ENCODE data around the gene MFAP2.

DNA sequence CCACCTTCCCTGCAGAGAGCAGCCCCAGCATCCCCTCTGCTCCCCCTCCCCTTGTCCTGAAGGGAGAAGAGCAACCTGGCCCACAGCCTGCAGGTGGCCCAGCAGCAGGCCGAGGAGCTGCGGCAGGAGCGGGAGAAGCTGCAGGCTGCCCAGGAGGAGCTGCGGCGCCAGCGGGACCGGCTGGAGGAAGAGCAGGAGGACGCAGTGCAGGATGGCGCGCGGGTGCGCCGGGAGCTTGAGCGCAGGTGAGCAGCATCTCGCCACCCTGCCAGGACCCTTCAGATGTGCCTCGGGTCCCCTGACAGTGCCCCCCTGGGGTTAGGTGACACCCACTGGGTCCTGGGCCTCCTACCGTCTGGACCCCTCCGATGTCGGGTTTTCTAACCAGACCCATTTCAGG, 36.4 kb downstream of the MFAP2 start:
- TF ChIP-seq, protein P1, sequence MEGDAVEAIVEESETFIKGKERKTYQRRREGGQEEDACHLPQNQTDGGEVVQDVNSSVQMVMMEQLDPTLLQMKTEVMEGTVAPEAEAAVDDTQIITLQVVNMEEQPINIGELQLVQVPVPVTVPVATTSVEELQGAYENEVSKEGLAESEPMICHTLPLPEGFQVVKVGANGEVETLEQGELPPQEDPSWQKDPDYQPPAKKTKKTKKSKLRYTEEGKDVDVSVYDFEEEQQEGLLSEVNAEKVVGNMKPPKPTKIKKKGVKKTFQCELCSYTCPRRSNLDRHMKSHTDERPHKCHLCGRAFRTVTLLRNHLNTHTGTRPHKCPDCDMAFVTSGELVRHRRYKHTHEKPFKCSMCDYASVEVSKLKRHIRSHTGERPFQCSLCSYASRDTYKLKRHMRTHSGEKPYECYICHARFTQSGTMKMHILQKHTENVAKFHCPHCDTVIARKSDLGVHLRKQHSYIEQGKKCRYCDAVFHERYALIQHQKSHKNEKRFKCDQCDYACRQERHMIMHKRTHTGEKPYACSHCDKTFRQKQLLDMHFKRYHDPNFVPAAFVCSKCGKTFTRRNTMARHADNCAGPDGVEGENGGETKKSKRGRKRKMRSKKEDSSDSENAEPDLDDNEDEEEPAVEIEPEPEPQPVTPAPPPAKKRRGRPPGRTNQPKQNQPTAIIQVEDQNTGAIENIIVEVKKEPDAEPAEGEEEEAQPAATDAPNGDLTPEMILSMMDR (conservative IDR thresholded peaks at IDR 0.05; ENCODE audit: low read depth in 2 of 2) = no peak
- TF ChIP-seq NANOG (IDR thresholded peaks at IDR 0.05; ENCODE audit: borderline replicate concordance) (no peak), EZH2 (IDR thresholded peaks at IDR 0.05; ENCODE audit: low read depth, unreplicated experiment) (no peak), CREB1 (CRISPR knock-in tag; IDR thresholded peaks at IDR 0.05; ENCODE audit: low read depth) (no peak), POLR2AphosphoS5 (IDR thresholded peaks at IDR 0.05; ENCODE audit: low read depth) (no peak), EZH2phosphoT487 (IDR thresholded peaks at IDR 0.05; ENCODE audit: unreplicated experiment) (no peak), JUNB (IDR thresholded peaks at IDR 0.05; ENCODE audit: unreplicated experiment) (no peak), STAT1 (IDR thresholded peaks at IDR 0.05; ENCODE audit: unreplicated experiment) (no peak), ZNF114 (CRISPR knock-in tag; IDR thresholded peaks at IDR 0.05) (no peak), ZNF331 (CRISPR knock-in tag; IDR thresholded peaks at IDR 0.05; ENCODE audit: low read depth) (no peak)
- TF ChIP-seq, protein P2, sequence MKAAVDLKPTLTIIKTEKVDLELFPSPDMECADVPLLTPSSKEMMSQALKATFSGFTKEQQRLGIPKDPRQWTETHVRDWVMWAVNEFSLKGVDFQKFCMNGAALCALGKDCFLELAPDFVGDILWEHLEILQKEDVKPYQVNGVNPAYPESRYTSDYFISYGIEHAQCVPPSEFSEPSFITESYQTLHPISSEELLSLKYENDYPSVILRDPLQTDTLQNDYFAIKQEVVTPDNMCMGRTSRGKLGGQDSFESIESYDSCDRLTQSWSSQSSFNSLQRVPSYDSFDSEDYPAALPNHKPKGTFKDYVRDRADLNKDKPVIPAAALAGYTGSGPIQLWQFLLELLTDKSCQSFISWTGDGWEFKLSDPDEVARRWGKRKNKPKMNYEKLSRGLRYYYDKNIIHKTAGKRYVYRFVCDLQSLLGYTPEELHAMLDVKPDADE (IDR thresholded peaks at IDR 0.05) = no peak
- TF ChIP-seq, protein P3, sequence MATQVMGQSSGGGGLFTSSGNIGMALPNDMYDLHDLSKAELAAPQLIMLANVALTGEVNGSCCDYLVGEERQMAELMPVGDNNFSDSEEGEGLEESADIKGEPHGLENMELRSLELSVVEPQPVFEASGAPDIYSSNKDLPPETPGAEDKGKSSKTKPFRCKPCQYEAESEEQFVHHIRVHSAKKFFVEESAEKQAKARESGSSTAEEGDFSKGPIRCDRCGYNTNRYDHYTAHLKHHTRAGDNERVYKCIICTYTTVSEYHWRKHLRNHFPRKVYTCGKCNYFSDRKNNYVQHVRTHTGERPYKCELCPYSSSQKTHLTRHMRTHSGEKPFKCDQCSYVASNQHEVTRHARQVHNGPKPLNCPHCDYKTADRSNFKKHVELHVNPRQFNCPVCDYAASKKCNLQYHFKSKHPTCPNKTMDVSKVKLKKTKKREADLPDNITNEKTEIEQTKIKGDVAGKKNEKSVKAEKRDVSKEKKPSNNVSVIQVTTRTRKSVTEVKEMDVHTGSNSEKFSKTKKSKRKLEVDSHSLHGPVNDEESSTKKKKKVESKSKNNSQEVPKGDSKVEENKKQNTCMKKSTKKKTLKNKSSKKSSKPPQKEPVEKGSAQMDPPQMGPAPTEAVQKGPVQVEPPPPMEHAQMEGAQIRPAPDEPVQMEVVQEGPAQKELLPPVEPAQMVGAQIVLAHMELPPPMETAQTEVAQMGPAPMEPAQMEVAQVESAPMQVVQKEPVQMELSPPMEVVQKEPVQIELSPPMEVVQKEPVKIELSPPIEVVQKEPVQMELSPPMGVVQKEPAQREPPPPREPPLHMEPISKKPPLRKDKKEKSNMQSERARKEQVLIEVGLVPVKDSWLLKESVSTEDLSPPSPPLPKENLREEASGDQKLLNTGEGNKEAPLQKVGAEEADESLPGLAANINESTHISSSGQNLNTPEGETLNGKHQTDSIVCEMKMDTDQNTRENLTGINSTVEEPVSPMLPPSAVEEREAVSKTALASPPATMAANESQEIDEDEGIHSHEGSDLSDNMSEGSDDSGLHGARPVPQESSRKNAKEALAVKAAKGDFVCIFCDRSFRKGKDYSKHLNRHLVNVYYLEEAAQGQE (IDR thresholded peaks at IDR 0.05; ENCODE audit: unreplicated experiment) = no peak
- TF ChIP-seq, protein P4, sequence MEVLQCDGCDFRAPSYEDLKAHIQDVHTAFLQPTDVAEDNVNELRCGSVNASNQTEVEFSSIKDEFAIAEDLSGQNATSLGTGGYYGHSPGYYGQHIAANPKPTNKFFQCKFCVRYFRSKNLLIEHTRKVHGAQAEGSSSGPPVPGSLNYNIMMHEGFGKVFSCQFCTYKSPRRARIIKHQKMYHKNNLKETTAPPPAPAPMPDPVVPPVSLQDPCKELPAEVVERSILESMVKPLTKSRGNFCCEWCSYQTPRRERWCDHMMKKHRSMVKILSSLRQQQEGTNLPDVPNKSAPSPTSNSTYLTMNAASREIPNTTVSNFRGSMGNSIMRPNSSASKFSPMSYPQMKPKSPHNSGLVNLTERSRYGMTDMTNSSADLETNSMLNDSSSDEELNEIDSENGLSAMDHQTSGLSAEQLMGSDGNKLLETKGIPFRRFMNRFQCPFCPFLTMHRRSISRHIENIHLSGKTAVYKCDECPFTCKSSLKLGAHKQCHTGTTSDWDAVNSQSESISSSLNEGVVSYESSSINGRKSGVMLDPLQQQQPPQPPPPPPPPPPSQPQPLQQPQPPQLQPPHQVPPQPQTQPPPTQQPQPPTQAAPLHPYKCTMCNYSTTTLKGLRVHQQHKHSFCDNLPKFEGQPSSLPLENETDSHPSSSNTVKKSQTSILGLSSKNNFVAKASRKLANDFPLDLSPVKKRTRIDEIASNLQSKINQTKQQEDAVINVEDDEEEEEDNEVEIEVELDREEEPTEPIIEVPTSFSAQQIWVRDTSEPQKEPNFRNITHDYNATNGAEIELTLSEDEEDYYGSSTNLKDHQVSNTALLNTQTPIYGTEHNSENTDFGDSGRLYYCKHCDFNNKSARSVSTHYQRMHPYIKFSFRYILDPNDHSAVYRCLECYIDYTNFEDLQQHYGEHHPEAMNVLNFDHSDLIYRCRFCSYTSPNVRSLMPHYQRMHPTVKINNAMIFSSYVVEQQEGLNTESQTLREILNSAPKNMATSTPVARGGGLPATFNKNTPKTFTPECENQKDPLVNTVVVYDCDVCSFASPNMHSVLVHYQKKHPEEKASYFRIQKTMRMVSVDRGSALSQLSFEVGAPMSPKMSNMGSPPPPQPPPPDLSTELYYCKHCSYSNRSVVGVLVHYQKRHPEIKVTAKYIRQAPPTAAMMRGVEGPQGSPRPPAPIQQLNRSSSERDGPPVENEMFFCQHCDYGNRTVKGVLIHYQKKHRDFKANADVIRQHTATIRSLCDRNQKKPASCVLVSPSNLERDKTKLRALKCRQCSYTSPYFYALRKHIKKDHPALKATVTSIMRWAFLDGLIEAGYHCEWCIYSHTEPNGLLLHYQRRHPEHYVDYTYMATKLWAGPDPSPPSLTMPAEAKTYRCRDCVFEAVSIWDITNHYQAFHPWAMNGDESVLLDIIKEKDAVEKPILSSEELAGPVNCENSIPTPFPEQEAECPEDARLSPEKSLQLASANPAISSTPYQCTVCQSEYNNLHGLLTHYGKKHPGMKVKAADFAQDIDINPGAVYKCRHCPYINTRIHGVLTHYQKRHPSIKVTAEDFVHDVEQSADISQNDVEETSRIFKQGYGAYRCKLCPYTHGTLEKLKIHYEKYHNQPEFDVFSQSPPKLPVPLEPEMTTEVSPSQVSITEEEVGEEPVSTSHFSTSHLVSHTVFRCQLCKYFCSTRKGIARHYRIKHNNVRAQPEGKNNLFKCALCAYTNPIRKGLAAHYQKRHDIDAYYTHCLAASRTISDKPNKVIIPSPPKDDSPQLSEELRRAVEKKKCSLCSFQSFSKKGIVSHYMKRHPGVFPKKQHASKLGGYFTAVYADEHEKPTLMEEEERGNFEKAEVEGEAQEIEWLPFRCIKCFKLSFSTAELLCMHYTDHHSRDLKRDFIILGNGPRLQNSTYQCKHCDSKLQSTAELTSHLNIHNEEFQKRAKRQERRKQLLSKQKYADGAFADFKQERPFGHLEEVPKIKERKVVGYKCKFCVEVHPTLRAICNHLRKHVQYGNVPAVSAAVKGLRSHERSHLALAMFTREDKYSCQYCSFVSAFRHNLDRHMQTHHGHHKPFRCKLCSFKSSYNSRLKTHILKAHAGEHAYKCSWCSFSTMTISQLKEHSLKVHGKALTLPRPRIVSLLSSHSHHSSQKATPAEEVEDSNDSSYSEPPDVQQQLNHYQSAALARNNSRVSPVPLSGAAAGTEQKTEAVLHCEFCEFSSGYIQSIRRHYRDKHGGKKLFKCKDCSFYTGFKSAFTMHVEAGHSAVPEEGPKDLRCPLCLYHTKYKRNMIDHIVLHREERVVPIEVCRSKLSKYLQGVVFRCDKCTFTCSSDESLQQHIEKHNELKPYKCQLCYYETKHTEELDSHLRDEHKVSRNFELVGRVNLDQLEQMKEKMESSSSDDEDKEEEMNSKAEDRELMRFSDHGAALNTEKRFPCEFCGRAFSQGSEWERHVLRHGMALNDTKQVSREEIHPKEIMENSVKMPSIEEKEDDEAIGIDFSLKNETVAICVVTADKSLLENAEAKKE (CRISPR knock-in tag; IDR thresholded peaks at IDR 0.05) = no peak
